Testis (tissue), 5 donors: ENCODE results near the gene CDKAL1. TPM values are rescaled to one million over a fixed set of nuclear protein-coding genes. Genes with fewer than 3 reads are reported as not detected.

ENCODE experiments used
- DNase-seq: peaks from one replicate; pipeline ENCODE4 v3.0.0-alpha.2; 2019
- H3K27ac ChIP-seq, 2 donors: fragments of 200-600 bp; sonication (generic); one replicate each; pipeline ENCODE4 v1.5.1; 2019
- H3K27me3 ChIP-seq: fragments of 200-600 bp; sonication (generic); one replicate; pipeline ENCODE4 v1.5.1; 2019
- H3K36me3 ChIP-seq: fragments of 200-600 bp; sonication (generic); one replicate; pipeline ENCODE4 v1.5.1; 2017; ENCODE audit warnings: low read depth; ENCODE audit errors: missing control alignments
- H3K4me1 ChIP-seq: fragments of 200-600 bp; sonication (generic); one replicate; pipeline ENCODE4 v1.5.1; 2019
- H3K4me3 ChIP-seq, 2 donors: fragments of 200-600 bp; sonication (generic); one replicate each; pipeline ENCODE4 v1.5.1; 2017 to 2019
- H3K9me3 ChIP-seq: fragments of 200-600 bp; sonication (generic); one replicate; pipeline ENCODE4 v1.5.1; 2017
- CTCF ChIP-seq, 3 experiments: fragments of 450-650 bp in 2 of 3; fragments of 200-600 bp in 1 of 3; sonication (generic) in 1 of 3; IDR thresholded peaks; one replicate each; pipeline ENCODE4 v1.5.1; 2016 to 2019; ENCODE audit warnings: antibody characterized with exemption in 3 of 3, mild to moderate bottlenecking in 2 of 3, moderate library complexity in 1 of 3
- POLR2A ChIP-seq: fragments of 450-650 bp; IDR thresholded peaks from one replicate; pipeline ENCODE4 v1.6.1; 2017; ENCODE audit warnings: antibody characterized with exemption, mild to moderate bottlenecking, moderate library complexity
- WGBS, 2 donors: methylation state at CpG; one replicate each; pipeline ENCODE4 v1.1.5; 2018; 5-methylcytosine and 5-hydroxymethylcytosine counted together
- intact Hi-C: fragments of 100-400 bp; cut with DNase I; formaldehyde crosslinking; loops from one replicate; pipeline ENCODE4 v1.15.1; 2023; ENCODE audit warnings: low total_unique reads
- long read RNA-seq, 2 donors: transcript quantifications; one replicate each; lab custom pipeline, GENCODE V29; 2026
- polyA plus RNA-seq: library from polyadenylated mRNA; stranded (reverse); fragments of 350-450 nt; fragmentation: Illumina TruSeq; extraction: RNeasy Lipid Tissue Mini Kit (QIAGEN cat#74804); gene quantifications from one replicate; pipeline ENCODE4 v1.2.3, GENCODE V29; 2014; ENCODE audit warnings: low read depth, low replicate concordance; ENCODE audit not compliant: insufficient read depth
- total RNA-seq, 2 donors: library from RNA; depleted of rRNA; stranded (reverse); fragments of >200 nt; gene quantifications; one replicate each; pipeline ENCODE4 v1.2.3, GENCODE V29; 2016

CDKAL1 gene
- total RNA-seq (10 to 100 TPM; 16.1 to 18.5 TPM), polyA plus RNA-seq (11.1 TPM)
- long read RNA-seq, donor 1 = 0 reads
- long read RNA-seq, donor 2 = 0 reads

GRCh38 chr6:20534295-20535262 lies at the start of gene CDKAL1:
CDKAL1 (plus strand) TSS chr6:20534457; CDS start chr6:20546351, 11,894 bp downstream.
- WGBS, 2 donors = 0% methylated on average over 31 of the region's 31 CpGs
- Histone ChIP-seq H3K36me3 (no peaks in the 10 kb centered on the region), H3K4me3 (peak within 1 kb of the TSS; percentile 60 to 90), H3K4me1 (no peaks in the 10 kb centered on the region), H3K27me3 (no peaks in the 10 kb centered on the region), H3K9me3 (no peaks in the 10 kb centered on the region), H3K27ac (peak within 1 kb of the TSS; percentile 53 to 86)
- intact Hi-C loops = no loop called here
- DNase-seq = peak; percentile 94
- TF ChIP-seq POLR2A = no peak
- no peak for TF ChIP-seq CTCF (IDR thresholded peaks at IDR 0.05)

GRCh38 chr6:20486641-20487040 lies 47.6 kb upstream of the CDKAL1 start:
- H3K27ac ChIP-seq = no peak overlapping the region
- no peaks in the 10 kb centered on the region for H3K4me1 ChIP-seq
- WGBS, 2 donors = 97 to 98% methylated on average over 4 of the region's 4 CpGs
- H3K9me3 ChIP-seq = no peaks in the 10 kb centered on the region
- TF ChIP-seq POLR2A (no peak), CTCF (IDR thresholded peaks at IDR 0.05) (no peak)
- no peak overlapping the region for H3K4me3 ChIP-seq
- H3K36me3 ChIP-seq = no peaks in the 10 kb centered on the region
- intact Hi-C loops = no loop called here
- H3K27me3 ChIP-seq = no peaks in the 10 kb centered on the region
- no peak for DNase-seq

- no peak for TF ChIP-seq CTCF (IDR thresholded peaks at IDR 0.05)
- TF ChIP-seq POLR2A = no peak
- no peaks in the 10 kb centered on the region for H3K36me3 ChIP-seq
- no peaks in the 10 kb centered on the region for H3K9me3 ChIP-seq
- DNase-seq = no peak
- no peaks in the 10 kb centered on the region for H3K4me1 ChIP-seq
- H3K27me3 ChIP-seq = no peaks in the 10 kb centered on the region
- no peak overlapping the region for H3K4me3 ChIP-seq
- 86 to 93% methylated on average over 6 of the region's 6 CpGs for WGBS, 2 donors
- no peak overlapping the region for H3K27ac ChIP-seq
- intact Hi-C loops = no loop called here
Measured at GRCh38 chr6:20487669-20488375, 46.4 kb upstream of the CDKAL1 start.

GRCh38 chr6:20490591-20490990 lies 43.7 kb upstream of the CDKAL1 start:
- 93 to 100% methylated on average over 6 of the region's 6 CpGs for WGBS, 2 donors
- intact Hi-C loops = no loop called here

More at GRCh38 chr6:20490591-20490990, 43.7 kb upstream of the CDKAL1 start:
- no peak for TF ChIP-seq CTCF (IDR thresholded peaks at IDR 0.05)
- TF ChIP-seq POLR2A = no peak
- H3K4me1 ChIP-seq = no peaks in the 10 kb centered on the region
- no peak for DNase-seq
- H3K4me3 ChIP-seq = no peak overlapping the region
- H3K9me3 ChIP-seq = no peaks in the 10 kb centered on the region
- H3K36me3 ChIP-seq = no peaks in the 10 kb centered on the region
- H3K27me3 ChIP-seq = no peaks in the 10 kb centered on the region
- no peak overlapping the region for H3K27ac ChIP-seq
